HG03520 (cell line): ENCODE measurements around the gene PNLDC1.
"Not testable (repeated sequence)": the region's sequence is repeated elsewhere in the genome, so short reads cannot be mapped to it uniquely, and the experiment has no call there.

ENCODE experiments used
- ATAC-seq: cut with Tn5 transposase; IDR thresholded peaks from one replicate; pipeline ENCODE4 v1.9.1; 2021; ENCODE audit warnings: mild to moderate bottlenecking, moderate library complexity; ENCODE audit not compliant: unreplicated experiment

The PNLDC1 gene

GRCh38 chr6:159817951-159818739 lies 18.1 kb downstream of the PNLDC1 start:
- ATAC-seq: no peak

- ATAC-seq: no peak
Measured at GRCh38 chr6:159819098-159819497, 19.0 kb downstream of the PNLDC1 start.

GRCh38 chr6:159819932-159820640 lies 20.0 kb downstream of the PNLDC1 start:
- peak; percentile 51 for ATAC-seq

- no peak for ATAC-seq
Measured at GRCh38 chr6:159821122-159821521, 21.0 kb downstream of the PNLDC1 start.

- ATAC-seq: no peak
Measured at GRCh38 chr6:159821726-159822125, 21.6 kb downstream of the PNLDC1 start.

GRCh38 chr6:159823953-159824352 lies 23.9 kb downstream of the PNLDC1 start:
- ATAC-seq: no peak

- ATAC-seq: not testable (repeated sequence)
Measured at GRCh38 chr6:159824690-159825089, 24.6 kb downstream of the PNLDC1 start.

- ATAC-seq: no peak
Measured at GRCh38 chr6:159826004-159826403, 25.9 kb downstream of the PNLDC1 start.

GRCh38 chr6:159826968-159827647 lies 27.0 kb downstream of the PNLDC1 start:
- ATAC-seq: no peak

- no peak for ATAC-seq
Measured at GRCh38 chr6:159828074-159828473, 28.0 kb downstream of the PNLDC1 start.

- ATAC-seq: peak; percentile 61
Measured at GRCh38 chr6:159829526-159829925, 29.4 kb downstream of the PNLDC1 start.

- no peak for ATAC-seq
Measured at GRCh38 chr6:159830501-159831372, 30.7 kb downstream of the PNLDC1 start.

- no peak for ATAC-seq
Measured at GRCh38 chr6:159831373-159831679, 31.2 kb downstream of the PNLDC1 start.

GRCh38 chr6:159832946-159833345 lies 32.9 kb downstream of the PNLDC1 start:
- no peak for ATAC-seq

GRCh38 chr6:159833556-159833955 lies 33.5 kb downstream of the PNLDC1 start:
- ATAC-seq: no peak

- no peak for ATAC-seq
Measured at GRCh38 chr6:159833997-159834603, 34.0 kb downstream of the PNLDC1 start.

GRCh38 chr6:159836718-159837490 lies 36.8 kb downstream of the PNLDC1 start:
- no peak for ATAC-seq

GRCh38 chr6:159837511-159837910 lies 37.4 kb downstream of the PNLDC1 start:
- ATAC-seq: no peak

- no peak for ATAC-seq
Measured at GRCh38 chr6:159838020-159838744, 38.1 kb downstream of the PNLDC1 start.
